MM.1S (cell line): Measurements from ENCODE around the gene EXOC4.

ENCODE experiments used
- CTCF ChIP-seq: fragments of 300-600 bp; sonication (generic); IDR thresholded peaks from 2 replicates; pipeline ENCODE4 v1.5.1; 2016; ENCODE audit warnings: antibody characterized with exemption, low read length, mixed read lengths
- EZH2phosphoT487 ChIP-seq: fragments of 300-600 bp; sonication (generic); IDR thresholded peaks from 2 replicates; pipeline ENCODE4 v1.6.1; 2018; ENCODE audit warnings: antibody characterized with exemption, low read length

GRCh38 chr7:133545618-133546017 is 292.7 kb downstream of the EXOC4 start:
- no peak for TF ChIP-seq EZH2phosphoT487
- TF ChIP-seq CTCF = no peak
